ENCODE measurements around the gene FAM107B. TPM values are rescaled to one million over a fixed set of nuclear protein-coding genes. Genes with fewer than 3 reads are reported as not detected.

FAM107B gene
- total RNA-seq, 4 donors from 2014 or later, result 12.3 to 41.3 (median 31.8) TPM

DNA sequence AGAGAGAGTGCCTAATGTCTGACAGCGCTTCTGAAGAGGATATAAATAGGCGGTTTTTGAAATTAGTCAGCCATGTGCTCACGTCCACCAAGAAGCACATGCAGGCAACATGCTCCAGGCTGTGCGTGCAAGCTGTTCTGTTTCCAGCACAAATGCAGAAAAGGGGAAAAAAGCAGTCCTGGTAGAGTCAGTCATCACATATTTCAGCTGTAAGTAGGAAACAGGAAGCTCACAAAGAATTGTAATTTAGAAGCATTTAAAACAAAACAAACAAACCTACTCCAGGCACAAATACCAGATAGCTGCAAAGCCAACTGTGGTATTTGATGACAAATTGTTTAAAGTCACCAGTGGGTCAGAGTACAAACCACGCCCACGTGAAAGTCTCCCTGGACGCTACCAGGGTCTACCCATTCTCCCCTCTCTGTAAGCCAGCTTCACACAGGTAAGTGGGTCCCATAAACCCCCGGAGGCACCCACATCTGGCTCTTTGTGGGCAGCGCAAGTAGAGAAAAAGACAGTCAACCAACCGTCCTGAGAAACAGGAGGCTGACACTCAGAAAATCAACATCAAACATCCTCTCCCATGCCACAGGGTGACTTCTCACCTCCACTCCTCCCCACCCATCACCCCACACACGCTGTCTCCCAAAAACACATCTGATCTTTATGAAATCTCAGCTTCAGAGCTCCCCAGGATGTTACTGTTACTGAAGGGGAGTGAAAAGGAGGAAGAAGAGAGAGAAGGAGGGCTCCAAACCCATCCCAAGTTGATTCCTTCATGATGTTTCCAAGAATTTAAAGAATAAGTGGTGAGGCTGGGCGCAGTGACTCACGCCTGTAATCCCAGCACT is 186.4 kb downstream of the FAM107B start:
- intact Hi-C loops (cut with DNase I), result no loop called here
- Histone ChIP-seq H3K4me1 (no peaks in the 10 kb centered on the region), H3K9me3 (no peaks in the 10 kb centered on the region), H3K27ac (no peak overlapping the region), H3K27me3 (no peaks in the 10 kb centered on the region), H3K4me3 (replicated peaks in 1 of 3) (no peak overlapping the region), H3K36me3 (no peaks in the 10 kb centered on the region)
- no peak for DNase-seq
- 76 to 77% methylated on average over 13 of the region's 13 CpGs for WGBS, 2 donors
- TF ChIP-seq, protein P1, sequence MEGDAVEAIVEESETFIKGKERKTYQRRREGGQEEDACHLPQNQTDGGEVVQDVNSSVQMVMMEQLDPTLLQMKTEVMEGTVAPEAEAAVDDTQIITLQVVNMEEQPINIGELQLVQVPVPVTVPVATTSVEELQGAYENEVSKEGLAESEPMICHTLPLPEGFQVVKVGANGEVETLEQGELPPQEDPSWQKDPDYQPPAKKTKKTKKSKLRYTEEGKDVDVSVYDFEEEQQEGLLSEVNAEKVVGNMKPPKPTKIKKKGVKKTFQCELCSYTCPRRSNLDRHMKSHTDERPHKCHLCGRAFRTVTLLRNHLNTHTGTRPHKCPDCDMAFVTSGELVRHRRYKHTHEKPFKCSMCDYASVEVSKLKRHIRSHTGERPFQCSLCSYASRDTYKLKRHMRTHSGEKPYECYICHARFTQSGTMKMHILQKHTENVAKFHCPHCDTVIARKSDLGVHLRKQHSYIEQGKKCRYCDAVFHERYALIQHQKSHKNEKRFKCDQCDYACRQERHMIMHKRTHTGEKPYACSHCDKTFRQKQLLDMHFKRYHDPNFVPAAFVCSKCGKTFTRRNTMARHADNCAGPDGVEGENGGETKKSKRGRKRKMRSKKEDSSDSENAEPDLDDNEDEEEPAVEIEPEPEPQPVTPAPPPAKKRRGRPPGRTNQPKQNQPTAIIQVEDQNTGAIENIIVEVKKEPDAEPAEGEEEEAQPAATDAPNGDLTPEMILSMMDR (IDR thresholded peaks at IDR 0.05), result no peak
- no peak for TF ChIP-seq POLR2A (IDR thresholded peaks at IDR 0.05)

DNA sequence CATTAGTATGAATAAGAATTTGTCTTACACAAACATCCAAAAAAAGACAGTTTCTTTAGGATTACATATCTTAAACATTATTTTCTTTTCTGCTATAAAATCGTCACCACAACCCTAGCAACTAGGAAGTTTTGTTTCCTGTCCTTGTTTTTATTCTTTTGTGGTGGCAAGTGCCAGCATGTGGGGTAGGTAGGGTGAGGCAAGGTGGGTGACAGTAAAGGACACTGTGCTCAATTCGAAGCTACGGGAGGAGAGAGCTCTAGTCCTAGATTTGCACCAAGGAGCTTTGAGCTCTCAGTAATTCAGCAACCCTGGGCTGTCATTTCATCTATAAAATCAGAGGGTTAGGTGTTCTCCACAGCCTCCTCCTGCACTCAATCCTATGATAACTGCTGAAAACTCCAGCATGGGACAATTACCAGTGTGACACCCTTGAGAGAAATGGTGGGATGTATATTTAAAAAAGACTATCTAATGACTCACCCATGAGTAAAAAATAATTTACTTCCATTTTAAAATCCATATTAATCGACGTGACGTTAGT is 187.1 kb downstream of the FAM107B start:
- intact Hi-C loops (cut with DNase I), result no loop called here
- no peak for DNase-seq
- WGBS, 2 donors, result 70 to 81% methylated on average over 6 of the region's 6 CpGs
- Histone ChIP-seq H3K36me3 (no peaks in the 10 kb centered on the region), H3K9me3 (no peaks in the 10 kb centered on the region), H3K4me1 (no peaks in the 10 kb centered on the region), H3K27me3 (no peaks in the 10 kb centered on the region), H3K4me3 (replicated peaks in 1 of 3) (no peak overlapping the region), H3K27ac (no peak overlapping the region)
- TF ChIP-seq, protein P1 (IDR thresholded peaks at IDR 0.05), result no peak
- no peak for TF ChIP-seq POLR2A (IDR thresholded peaks at IDR 0.05)

DNA sequence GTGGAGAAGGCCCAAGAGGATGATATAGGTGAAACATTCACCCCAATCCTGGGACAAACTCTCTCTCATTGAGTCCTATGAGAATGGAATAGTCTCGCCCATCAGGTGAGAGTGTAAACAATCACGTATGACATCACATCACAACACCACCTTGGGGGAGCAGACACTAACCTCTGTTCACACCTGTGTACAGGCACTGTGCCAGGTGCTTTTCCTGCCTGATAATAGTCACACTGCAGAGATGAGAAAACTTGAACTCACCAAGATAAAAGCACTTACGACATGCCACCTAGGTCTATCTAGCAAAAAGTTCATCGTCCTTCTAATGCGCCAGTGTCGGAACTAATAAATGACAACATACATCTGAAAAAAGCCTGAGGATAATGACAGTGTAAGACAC is 187.8 kb downstream of the FAM107B start:
- Histone ChIP-seq H3K27ac (peak overlapping the region in 1 of 3 donors; percentile 23), H3K36me3 (no peaks in the 10 kb centered on the region), H3K9me3 (no peaks in the 10 kb centered on the region), H3K4me1 (no peaks in the 10 kb centered on the region), H3K27me3 (no peaks in the 10 kb centered on the region), H3K4me3 (replicated peaks in 1 of 3) (no peak overlapping the region)
- DNase-seq, result peak in 1 of 2 donors; percentile 27
- intact Hi-C loops (cut with DNase I), result no loop called here
- no peak for TF ChIP-seq POLR2A (IDR thresholded peaks at IDR 0.05)
- TF ChIP-seq, protein P1 (IDR thresholded peaks at IDR 0.05), result no peak
- WGBS, 2 donors, result 94 to 96% methylated on average over 6 of the region's 6 CpGs

DNA sequence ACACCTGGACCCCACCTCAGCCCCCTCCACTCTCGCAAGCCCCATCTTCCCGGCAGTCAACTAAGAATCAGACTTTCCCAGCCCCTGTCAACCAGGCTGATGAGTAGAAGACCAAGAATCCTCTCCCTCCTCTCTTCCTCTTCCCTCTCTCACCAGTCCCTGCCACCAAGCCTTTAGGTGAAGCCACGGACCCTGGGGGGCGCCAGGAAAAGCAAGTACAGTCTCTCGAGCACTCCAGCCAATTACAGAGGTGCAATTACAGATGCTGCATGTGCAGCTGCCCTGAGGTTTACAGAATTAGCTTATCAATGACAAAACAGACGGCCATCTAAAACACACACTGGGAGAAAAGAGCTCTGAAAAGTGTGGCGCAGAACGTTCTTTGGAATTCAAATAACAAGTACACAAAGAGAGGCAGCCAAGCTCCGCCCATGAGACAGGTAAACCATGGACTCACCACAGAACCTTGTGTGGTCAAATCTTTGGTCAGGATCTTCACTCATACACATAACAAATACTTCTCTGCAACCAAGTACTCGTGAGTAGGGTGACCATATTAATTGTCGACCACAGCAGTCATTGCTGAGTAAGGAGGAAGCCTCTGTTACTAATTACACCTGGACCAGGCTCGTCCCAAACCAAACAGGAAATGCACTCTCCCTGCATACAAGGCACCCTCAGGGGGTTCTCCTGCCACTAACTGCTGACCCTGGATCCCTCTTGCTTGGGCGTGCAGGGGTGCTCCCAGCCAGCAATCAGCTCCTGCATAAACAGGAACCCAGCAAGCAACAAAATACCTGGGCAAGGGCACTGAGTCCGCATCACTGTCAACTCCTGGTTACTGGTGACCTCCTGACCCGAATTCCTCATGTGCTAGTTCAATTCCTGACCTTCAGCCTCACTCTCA is 189.2 kb downstream of the FAM107B start:
- H3K36me3 ChIP-seq, result no peaks in the 10 kb centered on the region
- no peaks in the 10 kb centered on the region for H3K4me1 ChIP-seq
- 85 to 89% methylated on average over 15 of the region's 15 CpGs for WGBS, 2 donors
- intact Hi-C loops (cut with DNase I), result no loop called here
- no peak for TF ChIP-seq POLR2A (IDR thresholded peaks at IDR 0.05)
- TF ChIP-seq, protein P1 (IDR thresholded peaks at IDR 0.05), result no peak
- H3K27ac ChIP-seq, result no peak overlapping the region
- no peak for DNase-seq
- no peaks in the 10 kb centered on the region for H3K27me3 ChIP-seq
- H3K4me3 ChIP-seq (replicated peaks in 1 of 3), result no peak overlapping the region
- H3K9me3 ChIP-seq, result no peaks in the 10 kb centered on the region

All from thyroid gland (tissue), 4 donors.